Gastrocnemius medialis (tissue), 4 donors: ENCODE results near the gene ENOX1. TPM values are rescaled to one million over a fixed set of nuclear protein-coding genes. Genes with fewer than 3 reads are reported as not detected.

ENCODE experiments used
- ATAC-seq, 2 donors: fragments of 150-250 bp; one replicate each; pipeline ENCODE4 v1.9.1; 2016
- DNase-seq, 2 donors: peaks; one replicate each; pipeline ENCODE4 v3.0.0-alpha.2; 2019
- H3K27ac ChIP-seq, 4 donors: fragments of 200-600 bp; sonication (generic); 1 replicate in 1 of 4; 2 replicates in 3 of 4; pipeline ENCODE4 v1.5.1; 2016 to 2018; ENCODE audit warnings: mild to moderate bottlenecking in 2 of 4, moderate library complexity in 1 of 4
- H3K27me3 ChIP-seq, 3 donors: fragments of 200-600 bp; sonication (generic) in 2 of 3; 1 replicate in 1 of 3; 2 replicates in 2 of 3; pipeline versions ENCODE4 v1.5.1 to v1.6.0; 2016 to 2019; ENCODE audit warnings: mild to moderate bottlenecking in 1 of 3, moderate library complexity in 1 of 3
- H3K36me3 ChIP-seq, 2 donors: fragments of 200-600 bp; sonication (generic) in 1 of 2; one replicate each; pipeline ENCODE4 v1.5.1; 2017 to 2018
- H3K4me1 ChIP-seq, 2 donors: fragments of 200-600 bp; sonication (generic) in 1 of 2; one replicate each; pipeline ENCODE4 v1.5.1; 2016 to 2017; ENCODE audit warnings: mild to moderate bottlenecking in 2 of 2
- H3K4me3 ChIP-seq, 4 donors: fragments of 200-600 bp; sonication (generic) in 3 of 4; 1 replicate in 1 of 4; 2 replicates in 3 of 4; pipeline ENCODE4 v1.5.1; 2016 to 2019; ENCODE audit warnings: mild to moderate bottlenecking in 2 of 4
- H3K9me3 ChIP-seq, 3 donors: fragments of 200-600 bp; sonication (generic) in 2 of 3; 1 replicate in 1 of 3; 2 replicates in 2 of 3; pipeline ENCODE4 v1.5.1; 2016 to 2019
- CTCF ChIP-seq, 5 experiments: fragments of 450-650 bp in 3 of 5; fragments of 200-600 bp in 2 of 5; sonication (generic) in 2 of 5; IDR thresholded peaks in 4 of 5; conservative IDR thresholded peaks in 1 of 5; 1 replicate in 4 of 5; 2 replicates in 1 of 5; pipeline ENCODE4 v1.5.1; 2016 to 2019; ENCODE audit warnings: antibody characterized with exemption in 5 of 5, mild to moderate bottlenecking in 3 of 5, moderate library complexity in 3 of 5
- POLR2A ChIP-seq, 2 donors: fragments of 450-650 bp; IDR thresholded peaks; one replicate each; pipeline ENCODE4 v1.6.1; 2017; ENCODE audit warnings: antibody characterized with exemption in 2 of 2, mild to moderate bottlenecking in 2 of 2, moderate library complexity in 2 of 2
- in situ Hi-C, 4 donors: fragments of 200-750 bp; cut with MboI; loops; one replicate each; pipeline versions ENCODE4 v1.15.0 to v1.8.0; 2017; ENCODE audit warnings: low sequenced_read_pairs in 4 of 4
- intact Hi-C: fragments of 100-400 bp; cut with DNase I; formaldehyde crosslinking; loops from one replicate; pipeline ENCODE4 v1.15.1; 2023; ENCODE audit warnings: low total_unique reads
- total RNA-seq, 4 donors: library from RNA; depleted of rRNA; stranded (reverse); fragments of >200 nt; gene quantifications; one replicate each; pipeline versions ENCODE4 v1.1.0 to v1.2.3, GENCODE V29; 2016

The ENOX1 gene
- total RNA-seq, 4 donors from 2014 or later: 0.46 to 3.5 (median 1.8) TPM

GRCh38 chr13:43744261-43745031, 42.3 kb downstream of the ENOX1 start:
- TF ChIP-seq CTCF (IDR thresholded peaks at IDR 0.05 in 4 of 5, conservative IDR thresholded peaks at IDR 0.05 in 1 of 5) (no peak), POLR2A (IDR thresholded peaks at IDR 0.05) (no peak)
- in situ Hi-C loops (no loop called here), intact Hi-C loops (no loop called here)
- DNase-seq: no peak
- H3K27ac ChIP-seq: no peak overlapping the region
- no peaks in the 10 kb centered on the region for H3K4me1 ChIP-seq
- H3K27me3 ChIP-seq: no peaks in the 10 kb centered on the region
- ATAC-seq: no peak
- no peak overlapping the region for H3K4me3 ChIP-seq
- H3K36me3 ChIP-seq: no peaks in the 10 kb centered on the region
- H3K9me3 ChIP-seq: no peaks in the 10 kb centered on the region

- DNase-seq (no peak), ATAC-seq (no peak)
- in situ Hi-C loops: no loop called here
- Histone ChIP-seq H3K27me3 (no peaks in the 10 kb centered on the region), H3K4me3 (no peak overlapping the region), H3K9me3 (no peaks in the 10 kb centered on the region), H3K27ac (no peak overlapping the region), H3K36me3 (no peaks in the 10 kb centered on the region), H3K4me1 (no peaks in the 10 kb centered on the region)
- no peak for TF ChIP-seq CTCF (IDR thresholded peaks at IDR 0.05 in 4 of 5, conservative IDR thresholded peaks at IDR 0.05 in 1 of 5)
- no peak for TF ChIP-seq POLR2A (IDR thresholded peaks at IDR 0.05)
- intact Hi-C loops: no loop called here
Measured at GRCh38 chr13:43742911-43743310, 43.9 kb downstream of the ENOX1 start.

GRCh38 chr13:43737392-43737923, 49.3 kb downstream of the ENOX1 start:
- H3K36me3 ChIP-seq: no peaks in the 10 kb centered on the region
- no peaks in the 10 kb centered on the region for H3K9me3 ChIP-seq
- intact Hi-C loops: no loop called here
- H3K27ac ChIP-seq: no peak overlapping the region
- H3K27me3 ChIP-seq: no peaks in the 10 kb centered on the region
- DNase-seq (no peak), ATAC-seq (no peak)
- no peaks in the 10 kb centered on the region for H3K4me1 ChIP-seq
- H3K4me3 ChIP-seq: no peak overlapping the region
- no peak for TF ChIP-seq POLR2A (IDR thresholded peaks at IDR 0.05)
- TF ChIP-seq CTCF (IDR thresholded peaks at IDR 0.05 in 4 of 5, conservative IDR thresholded peaks at IDR 0.05 in 1 of 5): no peak
- in situ Hi-C loops: no loop called here

- TF ChIP-seq POLR2A (IDR thresholded peaks at IDR 0.05) (no peak), CTCF (IDR thresholded peaks at IDR 0.05 in 4 of 5, conservative IDR thresholded peaks at IDR 0.05 in 1 of 5) (no peak)
- Histone ChIP-seq H3K27ac (no peak overlapping the region), H3K4me3 (no peak overlapping the region), H3K4me1 (no peaks in the 10 kb centered on the region), H3K9me3 (no peaks in the 10 kb centered on the region), H3K27me3 (no peaks in the 10 kb centered on the region), H3K36me3 (no peaks in the 10 kb centered on the region)
- in situ Hi-C loops (no loop called here), intact Hi-C loops (no loop called here)
- ATAC-seq (no peak), DNase-seq (no peak)
Measured at GRCh38 chr13:43732726-43733125, 54.0 kb downstream of the ENOX1 start.
